GM12891 (cell line): Measurements from ENCODE around the gene PARP2.

Experiments used
- POLR2A ChIP-seq: IDR thresholded peaks from 2 replicates; pipeline ENCODE4 v1.6.1; 2011; ENCODE audit warnings: low read depth, low read length, control low read depth
- POLR2AphosphoS5 ChIP-seq: IDR thresholded peaks from 2 replicates; pipeline ENCODE4 v1.6.1; 2011; ENCODE audit warnings: low read depth, low read length, control low read depth
- TAF1 ChIP-seq: IDR thresholded peaks from 2 replicates; pipeline ENCODE4 v1.6.1; 2011; ENCODE audit warnings: low read depth, low read length, control low read depth

GRCh38 chr14:20317720-20318119 is 25.7 kb upstream of the PARP2 start:
- TF ChIP-seq POLR2A: no peak
- TF ChIP-seq TAF1: no peak
- TF ChIP-seq POLR2AphosphoS5: no peak
